Activated naive CD4-positive, alpha-beta T cell treated with anti-CD3 and anti-CD28 coated beads for 36 hours (primary cell): ENCODE data around the gene HDAC7. TPM values are rescaled to one million over a fixed set of nuclear protein-coding genes. Genes with fewer than 3 reads are reported as not detected.

ENCODE experiments used
- CTCF ChIA-PET: fragments of 350-600 bp; sonication (Branson Sonifier 250); formaldehyde crosslinking; loops from one replicate; lab custom pipeline; 2021; ENCODE audit warnings: antibody characterized with exemption; lab: Charles Lee
- DNase-seq: peaks from one replicate; pipeline ENCODE4 v3.0.0-alpha.2; 2020
- H3K27ac Mint-ChIP-seq: one replicate; pipeline ENCODE4 v1.8.0; 2021; ENCODE audit warnings: mild to moderate bottlenecking, mixed read lengths
- H3K27me3 Mint-ChIP-seq: one replicate; pipeline ENCODE4 v1.8.0; 2021; ENCODE audit warnings: low read depth, mixed read lengths
- H3K36me3 Mint-ChIP-seq: one replicate; pipeline ENCODE4 v1.8.0; 2021; ENCODE audit warnings: low read depth, mixed read lengths
- H3K4me1 Mint-ChIP-seq: one replicate; pipeline ENCODE4 v1.8.0; 2021; ENCODE audit warnings: low read depth, mixed read lengths
- H3K4me3 Mint-ChIP-seq: one replicate; pipeline ENCODE4 v1.8.0; 2021; ENCODE audit warnings: mild to moderate bottlenecking, moderate library complexity, mixed read lengths
- H3K9me3 Mint-ChIP-seq: one replicate; pipeline ENCODE4 v1.8.0; 2021; ENCODE audit warnings: mixed read lengths
- intact Hi-C: fragments of 100-400 bp; cut with micrococcal nuclease; formaldehyde crosslinking; loops from one replicate; pipeline ENCODE4 v1.15.1; 2023
- total RNA-seq, 2 experiments: library from RNA; stranded (reverse); gene quantifications; one replicate each; pipeline ENCODE4 v1.2.3, GENCODE V29; 2021

The HDAC7 gene
- total RNA-seq, 2 experiments from 2014 or later: 272 to 289 TPM

GRCh38 chr12:47736216-47736615 lies 83.5 kb downstream of the HDAC7 start:
- Mint-ChIP-seq H3K27me3 (no peaks in the 10 kb centered on the region), H3K27ac (no peak overlapping the region), H3K9me3 (no peaks in the 10 kb centered on the region), H3K36me3 (no peaks in the 10 kb centered on the region), H3K4me3 (no peak overlapping the region), H3K4me1 (peaks cover 12% of the 10 kb centered on the region)
- CTCF ChIA-PET: interaction anchor here (0.6 to 12.6 kb wide), 9 partner anchors 8 to 275 kb away, joined by 3 to 728 read pairs (median 4); partner anchors contain the start of genes RPAP3 and SLC48A1
- intact Hi-C loops: no loop called here
- DNase-seq: no peak

GRCh38 chr12:47735649-47736048 lies 84.1 kb downstream of the HDAC7 start:
- Mint-ChIP-seq H3K36me3 (no peaks in the 10 kb centered on the region), H3K4me1 (peaks cover 7% of the 10 kb centered on the region), H3K27ac (no peak overlapping the region), H3K4me3 (no peak overlapping the region), H3K27me3 (no peaks in the 10 kb centered on the region), H3K9me3 (no peaks in the 10 kb centered on the region)
- intact Hi-C loops: no loop called here
- CTCF ChIA-PET: interaction anchor here (1.1 to 12.6 kb wide), 5 partner anchors 9 to 101 kb away, joined by 3 to 728 read pairs (median 9); partner anchors contain the start of genes RPAP3 and SLC48A1
- no peak for DNase-seq

GRCh38 chr12:47734725-47735480 lies 84.8 kb downstream of the HDAC7 start:
- Mint-ChIP-seq H3K9me3 (no peaks in the 10 kb centered on the region), H3K27ac (no peak overlapping the region), H3K27me3 (no peaks in the 10 kb centered on the region), H3K36me3 (no peaks in the 10 kb centered on the region), H3K4me1 (peaks cover 7% of the 10 kb centered on the region), H3K4me3 (no peak overlapping the region)
- no peak for DNase-seq
- intact Hi-C loops: no loop called here
- CTCF ChIA-PET: interaction anchor here (1.1 to 10.6 kb wide), 3 partner anchors 8 to 39 kb away, joined by 4 to 728 read pairs (median 85); partner anchors contain the start of gene SLC48A1

GRCh38 chr12:47733142-47733541 lies 86.6 kb downstream of the HDAC7 start:
- Mint-ChIP-seq H3K27ac (no peak overlapping the region), H3K4me3 (no peak overlapping the region), H3K27me3 (no peaks in the 10 kb centered on the region), H3K9me3 (no peaks in the 10 kb centered on the region), H3K4me1 (no peaks in the 10 kb centered on the region), H3K36me3 (no peaks in the 10 kb centered on the region)
- no peak for DNase-seq
- intact Hi-C loops: loop anchor here (2.0 kb wide), 1 partner anchor 18 kb away; no protein-coding TSS in a partner anchor
- CTCF ChIA-PET: interaction anchor here (0.5 to 7.0 kb wide), 9 partner anchors 10 to 711 kb away, joined by 3 to 85 read pairs (median 5); no protein-coding TSS in a partner anchor

Other genes with a start within 250 kb of the HDAC7 start
- gene RPAP3, start 113.9 kb downstream of the HDAC7 start, total RNA-seq: 10 to 100 TPM; 46.2 to 46.7 TPM
- gene ENDOU, start 94.4 kb downstream of the HDAC7 start, total RNA-seq: under 1 TPM in 1 of 2 experiments, not detected in 1; 0.15 TPM
- gene RAPGEF3, start 61.0 kb downstream of the HDAC7 start, total RNA-seq: 1 to 10 TPM; 1.5 to 1.6 TPM
- gene SLC48A1, start 46.7 kb downstream of the HDAC7 start, total RNA-seq: 10 to 100 TPM; 16.6 to 21.0 TPM
- gene VDR, start 85.1 kb upstream of the HDAC7 start, total RNA-seq: 10 to 100 TPM; 56.4 to 57.7 TPM
- gene TMEM106C, start 143.7 kb upstream of the HDAC7 start, total RNA-seq: 100 to 1,000 TPM; 226 to 247 TPM
- gene COL2A1, start 184.6 kb upstream of the HDAC7 start, total RNA-seq: not detected